ENCODE data around the gene RAI1. TPM values are rescaled to one million over a fixed set of nuclear protein-coding genes. Genes with fewer than 3 reads are reported as not detected.

Gene RAI1
- total and polyA plus RNA-seq, 5 donors from 2014 or later, result 0.80 to 11.4 (median 1.1) TPM

DNA sequence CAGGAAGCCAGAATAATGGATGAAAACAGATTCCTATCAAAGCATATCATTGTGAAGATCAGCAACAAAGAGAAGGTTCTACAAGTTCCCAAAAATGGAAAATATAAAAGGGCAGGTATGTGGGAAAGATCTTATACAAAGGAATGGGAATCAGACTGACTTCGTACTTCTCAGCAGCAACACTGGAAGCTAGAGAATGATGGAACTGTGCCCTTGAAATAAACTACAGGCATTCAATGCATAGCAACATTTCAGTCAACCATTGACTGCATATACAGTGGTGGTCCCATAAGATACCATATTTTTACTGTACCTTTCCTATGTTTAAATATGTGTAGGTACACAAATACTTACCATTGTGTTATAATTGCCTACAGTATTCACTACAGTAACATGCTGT is 30.3 kb upstream of the RAI1 start:
- Mint-ChIP-seq H3K27ac (no peak overlapping the region), H3K36me3 (peaks cover 4% of the 10 kb centered on the region), H3K4me1 (no peaks in the 10 kb centered on the region), H3K4me3 (no peak overlapping the region), H3K27me3 (peaks cover 15% of the 10 kb centered on the region), H3K9me3 (peaks cover 0 to 12% (median 2%) of the 10 kb centered on the region in 7 donors)
- ATAC-seq (ENCODE audit: low read depth in 2 of 2) (no peak), DNase-seq (no peak)
- Histone ChIP-seq H3K4me1 (ENCODE audit: control insufficient read depth, insufficient read depth, low read length, poor library complexity, severe bottlenecking) (no peaks in the 10 kb centered on the region), H3K36me3 (ENCODE audit: control insufficient read depth, insufficient read depth, low read length) (no peaks in the 10 kb centered on the region), H3K9me3 (ENCODE audit: control insufficient read depth in 2 of 2, low read length in 2 of 2) (no peaks in the 10 kb centered on the region), H3K27ac (ENCODE audit: insufficient read depth, low read length, poor library complexity, severe bottlenecking) (no peak overlapping the region), H3K4me3 (ENCODE audit: low read depth, low read length) (no peak overlapping the region), H3K27me3 (ENCODE audit: control insufficient read depth, insufficient read depth, low read length) (no peaks in the 10 kb centered on the region)

DNA sequence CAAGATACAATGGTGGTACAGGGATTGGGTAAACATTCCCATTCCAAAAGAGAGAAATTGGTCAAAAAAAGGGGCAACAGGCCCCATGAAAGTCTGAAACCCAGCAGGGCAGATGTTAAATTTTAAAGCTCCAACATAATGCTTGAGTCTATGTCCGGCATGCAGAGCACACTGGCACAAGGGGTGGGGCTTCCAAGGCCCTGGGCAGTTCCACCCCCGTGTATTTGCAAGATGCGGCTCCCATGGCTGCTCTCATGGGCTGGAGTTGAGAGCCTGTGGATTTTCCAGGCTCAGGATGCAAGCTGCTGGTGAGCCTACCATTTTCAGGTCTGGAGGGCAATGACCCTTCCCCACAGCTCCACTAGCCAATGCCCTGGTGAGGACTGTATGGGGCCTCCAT is 27.9 kb upstream of the RAI1 start:
- DNase-seq (no peak), ATAC-seq (ENCODE audit: low read depth in 2 of 2) (no peak)
- Mint-ChIP-seq H3K27ac (no peak overlapping the region), H3K4me1 (no peaks in the 10 kb centered on the region), H3K36me3 (peaks cover 4% of the 10 kb centered on the region), H3K9me3 (peaks cover 0 to 19% (median 2%) of the 10 kb centered on the region in 7 donors), H3K27me3 (peaks cover 15% of the 10 kb centered on the region), H3K4me3 (no peak overlapping the region)
- no peak overlapping the region for H3K4me3 ChIP-seq (ENCODE audit: low read depth, low read length)
- H3K9me3 ChIP-seq (ENCODE audit: control insufficient read depth in 2 of 2, low read length in 2 of 2), result no peaks in the 10 kb centered on the region
- no peaks in the 10 kb centered on the region for H3K36me3 ChIP-seq (ENCODE audit: control insufficient read depth, insufficient read depth, low read length)
- H3K27ac ChIP-seq (ENCODE audit: insufficient read depth, low read length, poor library complexity, severe bottlenecking), result no peak overlapping the region
- peaks cover 2% of the 10 kb centered on the region for H3K27me3 ChIP-seq (ENCODE audit: control insufficient read depth, insufficient read depth, low read length)
- H3K4me1 ChIP-seq (ENCODE audit: control insufficient read depth, insufficient read depth, low read length, poor library complexity, severe bottlenecking), result no peaks in the 10 kb centered on the region

DNA sequence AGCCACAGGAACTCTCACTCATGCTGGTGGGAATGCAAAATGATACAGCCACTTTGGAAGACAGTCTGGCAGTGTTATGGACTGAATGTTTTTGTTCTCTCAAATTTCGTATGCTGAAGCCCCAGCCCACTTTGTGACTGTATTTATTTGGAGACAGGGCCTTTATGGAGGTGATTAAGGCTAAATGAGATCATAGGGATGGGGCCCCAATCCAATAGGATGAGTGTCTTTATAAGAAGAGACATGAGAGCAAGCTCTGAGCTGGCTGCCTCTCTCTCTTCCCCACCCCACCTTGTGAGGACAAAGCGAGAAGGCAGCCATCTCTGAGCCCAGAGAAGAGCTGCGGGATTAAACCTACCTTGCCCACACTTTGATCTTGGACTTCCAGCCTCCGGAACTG is 21.9 kb upstream of the RAI1 start:
- peaks cover 2% of the 10 kb centered on the region for H3K27me3 ChIP-seq (ENCODE audit: control insufficient read depth, insufficient read depth, low read length)
- ATAC-seq (ENCODE audit: low read depth in 2 of 2) (no peak), DNase-seq (no peak)
- H3K36me3 ChIP-seq (ENCODE audit: control insufficient read depth, insufficient read depth, low read length), result no peaks in the 10 kb centered on the region
- Mint-ChIP-seq H3K4me3 (no peak overlapping the region), H3K36me3 (no peaks in the 10 kb centered on the region), H3K27ac (no peak overlapping the region), H3K9me3 (peaks cover 0 to 25% (median 4%) of the 10 kb centered on the region in 7 donors), H3K4me1 (peaks cover 0 to 12% (median 8%) of the 10 kb centered on the region in 4 donors), H3K27me3 (peaks cover 11% of the 10 kb centered on the region)
- H3K9me3 ChIP-seq (ENCODE audit: control insufficient read depth in 2 of 2, low read length in 2 of 2), result peaks cover 0 to 9% of the 10 kb centered on the region in 2 experiments
- H3K4me1 ChIP-seq (ENCODE audit: control insufficient read depth, insufficient read depth, low read length, poor library complexity, severe bottlenecking), result peaks cover 9% of the 10 kb centered on the region
- H3K27ac ChIP-seq (ENCODE audit: insufficient read depth, low read length, poor library complexity, severe bottlenecking), result no peak overlapping the region
- no peak overlapping the region for H3K4me3 ChIP-seq (ENCODE audit: low read depth, low read length)

DNA sequence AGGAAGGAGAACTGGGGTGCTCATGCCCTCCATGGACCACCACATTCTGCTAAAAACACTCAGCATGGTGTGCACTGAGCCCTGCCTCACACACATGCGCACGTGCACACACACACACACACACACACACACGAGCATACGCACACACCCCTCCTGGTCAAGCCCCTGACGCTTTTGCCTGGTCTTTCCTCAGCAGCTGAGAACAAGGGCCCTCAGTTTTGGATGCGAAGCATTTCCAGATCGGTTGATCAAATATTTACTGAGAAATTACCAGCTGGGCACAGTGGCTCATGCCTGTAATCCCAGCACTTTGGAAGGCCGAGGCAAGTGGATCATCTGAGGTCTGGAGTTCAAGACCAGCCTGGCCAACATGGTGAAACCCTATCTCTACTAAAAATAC is 20.1 kb upstream of the RAI1 start:
- H3K27me3 Mint-ChIP-seq, result peaks cover 7% of the 10 kb centered on the region
- H3K4me3 Mint-ChIP-seq, result no peak overlapping the region
- no peaks in the 10 kb centered on the region for H3K36me3 Mint-ChIP-seq
- Histone ChIP-seq H3K36me3 (ENCODE audit: control insufficient read depth, insufficient read depth, low read length) (no peaks in the 10 kb centered on the region), H3K9me3 (ENCODE audit: control insufficient read depth in 2 of 2, low read length in 2 of 2) (peaks cover 0 to 9% of the 10 kb centered on the region in 2 experiments), H3K4me1 (ENCODE audit: control insufficient read depth, insufficient read depth, low read length, poor library complexity, severe bottlenecking) (peaks cover 9% of the 10 kb centered on the region), H3K4me3 (ENCODE audit: low read depth, low read length) (no peak overlapping the region), H3K27me3 (ENCODE audit: control insufficient read depth, insufficient read depth, low read length) (peaks cover 2% of the 10 kb centered on the region), H3K27ac (ENCODE audit: insufficient read depth, low read length, poor library complexity, severe bottlenecking) (no peak overlapping the region)
- peaks cover 0 to 21% (median 0%) of the 10 kb centered on the region in 7 donors for H3K9me3 Mint-ChIP-seq
- H3K27ac Mint-ChIP-seq, result no peak overlapping the region
- DNase-seq (no peak), ATAC-seq (ENCODE audit: low read depth in 2 of 2) (no peak)
- peaks cover 0 to 12% (median 8%) of the 10 kb centered on the region in 4 donors for H3K4me1 Mint-ChIP-seq

DNA sequence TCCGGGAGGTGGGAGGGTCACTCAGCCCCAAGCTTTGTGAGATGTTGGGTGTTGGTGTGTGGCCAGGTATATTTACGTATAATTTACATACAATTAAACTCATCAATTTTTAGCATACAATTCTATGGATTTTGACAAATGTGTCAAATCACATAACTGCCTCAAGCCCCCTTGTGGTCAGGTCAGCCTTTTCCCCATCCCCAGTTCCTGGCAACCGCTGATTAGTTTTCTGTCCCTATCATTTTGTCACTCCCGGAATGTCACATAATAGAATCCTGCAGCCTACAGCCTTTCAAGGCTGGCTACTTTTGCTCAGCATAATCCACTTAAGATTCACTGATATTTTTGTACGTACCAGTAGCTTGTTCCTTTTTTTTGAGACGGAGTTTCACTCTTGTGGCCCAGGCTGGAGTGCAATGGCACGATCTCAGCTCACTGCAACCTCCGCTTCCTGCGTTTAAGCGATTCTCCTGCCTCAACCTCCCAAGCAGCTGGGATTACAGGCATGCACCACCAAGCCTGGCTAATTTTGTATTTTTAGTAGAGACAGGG is 19.3 kb upstream of the RAI1 start:
- peaks cover 0 to 12% (median 8%) of the 10 kb centered on the region in 4 donors for H3K4me1 Mint-ChIP-seq

DNA sequence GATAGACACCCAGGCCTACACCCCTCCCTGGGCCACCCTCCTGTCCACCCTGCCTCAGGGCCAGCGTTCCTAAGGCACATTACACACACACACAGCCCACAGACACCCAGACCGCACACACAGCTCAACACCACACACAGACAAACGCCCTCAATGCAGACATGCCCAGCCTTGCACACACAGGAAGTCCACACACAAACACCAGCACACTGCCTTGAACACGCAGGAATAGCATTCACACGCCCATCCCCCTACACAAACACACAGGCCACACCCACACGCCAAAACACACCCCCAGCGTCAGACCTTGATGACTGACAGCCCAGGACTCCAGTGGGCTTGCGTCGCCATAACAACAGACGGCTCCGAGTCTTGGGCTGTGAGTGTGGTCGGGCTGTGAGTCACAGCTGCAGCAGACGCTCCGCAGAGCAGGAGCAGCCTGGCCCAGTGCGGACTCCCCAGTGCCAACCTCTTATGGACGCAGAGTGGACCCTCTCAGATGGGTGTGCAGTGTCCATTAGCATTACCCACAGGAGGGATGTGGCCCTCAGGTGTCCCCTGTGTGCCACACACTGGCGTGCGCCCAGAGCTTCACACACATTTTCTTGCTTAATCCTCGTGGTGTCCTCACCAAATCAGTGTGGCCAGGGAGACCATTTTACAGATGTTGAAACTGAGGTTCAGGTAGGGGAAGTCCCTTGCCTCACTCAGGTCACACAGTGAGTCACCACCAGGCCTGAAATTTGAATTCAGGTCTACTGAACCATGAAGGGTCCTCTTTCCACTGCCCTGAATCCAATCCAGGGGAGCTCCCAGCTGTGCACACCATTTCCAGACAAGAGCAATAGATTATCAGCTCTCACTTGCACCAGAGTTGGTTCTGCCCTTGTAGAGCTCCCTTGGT is 17.8 kb upstream of the RAI1 start:
- Histone ChIP-seq H3K4me3 (ENCODE audit: low read depth, low read length) (peak overlapping the region; percentile 13), H3K4me1 (ENCODE audit: control insufficient read depth, insufficient read depth, low read length, poor library complexity, severe bottlenecking) (peaks cover 9% of the 10 kb centered on the region), H3K36me3 (ENCODE audit: control insufficient read depth, insufficient read depth, low read length) (no peaks in the 10 kb centered on the region), H3K27ac (ENCODE audit: insufficient read depth, low read length, poor library complexity, severe bottlenecking) (no peak overlapping the region), H3K27me3 (ENCODE audit: control insufficient read depth, insufficient read depth, low read length) (no peaks in the 10 kb centered on the region), H3K9me3 (ENCODE audit: control insufficient read depth in 2 of 2, low read length in 2 of 2) (peaks cover 0 to 9% of the 10 kb centered on the region in 2 experiments)
- ATAC-seq (ENCODE audit: low read depth in 2 of 2) (peak; percentile 91 to 95), DNase-seq (peak; percentile 50 to 80 (median 60))
- H3K9me3 Mint-ChIP-seq, result peaks cover 0 to 14% (median 0%) of the 10 kb centered on the region in 7 donors
- peak overlapping the region in 1 of 3 donors; percentile 89 for H3K27ac Mint-ChIP-seq
- H3K27me3 Mint-ChIP-seq, result peaks cover 7% of the 10 kb centered on the region
- H3K4me1 Mint-ChIP-seq, result peaks cover 0 to 12% (median 8%) of the 10 kb centered on the region in 4 donors
- H3K36me3 Mint-ChIP-seq, result no peaks in the 10 kb centered on the region
- H3K4me3 Mint-ChIP-seq, result peak overlapping the region in 2 of 4 donors; percentile 39 to 76

More for the DNA sequence above, 19.3 kb upstream of the RAI1 start:
- ATAC-seq (ENCODE audit: low read depth in 2 of 2) (no peak), DNase-seq (no peak)
- H3K4me1 ChIP-seq (ENCODE audit: control insufficient read depth, insufficient read depth, low read length, poor library complexity, severe bottlenecking), result peaks cover 9% of the 10 kb centered on the region
- peaks cover 7% of the 10 kb centered on the region for H3K27me3 Mint-ChIP-seq
- H3K36me3 Mint-ChIP-seq, result no peaks in the 10 kb centered on the region
- no peak overlapping the region for H3K4me3 ChIP-seq (ENCODE audit: low read depth, low read length)
- no peaks in the 10 kb centered on the region for H3K36me3 ChIP-seq (ENCODE audit: control insufficient read depth, insufficient read depth, low read length)
- H3K27ac Mint-ChIP-seq, result peak overlapping the region in 1 of 3 donors; percentile 48
- H3K9me3 Mint-ChIP-seq, result peaks cover 0 to 21% (median 0%) of the 10 kb centered on the region in 7 donors
- no peak overlapping the region for H3K27ac ChIP-seq (ENCODE audit: insufficient read depth, low read length, poor library complexity, severe bottlenecking)
- no peak overlapping the region for H3K4me3 Mint-ChIP-seq
- H3K9me3 ChIP-seq (ENCODE audit: control insufficient read depth in 2 of 2, low read length in 2 of 2), result peaks cover 0 to 9% of the 10 kb centered on the region in 2 experiments
- H3K27me3 ChIP-seq (ENCODE audit: control insufficient read depth, insufficient read depth, low read length), result peaks cover 2% of the 10 kb centered on the region

DNA sequence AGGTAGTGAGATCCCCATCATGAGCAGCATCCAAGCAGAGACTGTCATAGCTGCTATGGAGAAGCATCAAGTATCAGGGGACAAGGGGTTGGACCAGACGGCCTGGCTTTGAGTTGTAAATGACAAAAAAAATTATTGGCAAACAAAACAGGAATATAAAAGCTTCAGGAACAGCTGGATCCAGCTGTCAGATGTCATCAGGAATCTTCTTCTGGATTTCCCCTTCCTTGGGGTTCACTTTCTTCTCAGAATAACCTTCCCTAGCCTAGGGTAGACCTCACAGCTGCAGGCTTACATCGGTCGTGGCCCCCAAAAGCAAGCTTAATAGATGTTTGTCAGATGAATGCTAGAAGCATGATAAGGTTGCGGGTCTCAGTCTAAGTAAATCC is 17.2 kb upstream of the RAI1 start:
- DNase-seq, result no peak
- Mint-ChIP-seq H3K27me3 (peaks cover 7% of the 10 kb centered on the region), H3K36me3 (no peaks in the 10 kb centered on the region), H3K9me3 (peaks cover 0 to 7% (median 0%) of the 10 kb centered on the region in 7 donors), H3K27ac (peak overlapping the region in 1 of 3 donors; percentile 89), H3K4me1 (peaks cover 0 to 12% (median 8%) of the 10 kb centered on the region in 4 donors), H3K4me3 (no peak overlapping the region)
- ATAC-seq (ENCODE audit: low read depth in 2 of 2), result no peak
- Histone ChIP-seq H3K27me3 (ENCODE audit: control insufficient read depth, insufficient read depth, low read length) (no peaks in the 10 kb centered on the region), H3K4me3 (ENCODE audit: low read depth, low read length) (no peak overlapping the region), H3K4me1 (ENCODE audit: control insufficient read depth, insufficient read depth, low read length, poor library complexity, severe bottlenecking) (peaks cover 9% of the 10 kb centered on the region), H3K27ac (ENCODE audit: insufficient read depth, low read length, poor library complexity, severe bottlenecking) (no peak overlapping the region), H3K36me3 (ENCODE audit: control insufficient read depth, insufficient read depth, low read length) (no peaks in the 10 kb centered on the region), H3K9me3 (ENCODE audit: control insufficient read depth in 2 of 2, low read length in 2 of 2) (peaks cover 0 to 4% of the 10 kb centered on the region in 2 experiments)

All from CD4-positive, CD25-positive, alpha-beta regulatory T cell (primary cell).